GM10248 (cell line): ENCODE measurements around the gene PDLIM1.

Source experiments
- CTCF ChIA-PET: fragments of 300-600 bp; sonication (Branson Sonifier 250); formaldehyde crosslinking; extraction: SDS; loops from one replicate; lab custom pipeline; 2021; ENCODE audit warnings: antibody characterized with exemption; lab: Yijun Ruan, JAX
- POLR2A ChIA-PET: fragments of 350-650 bp; sonication (Branson Sonifier 250); formaldehyde crosslinking; extraction: SDS; loops from one replicate; lab custom pipeline; 2020; ENCODE audit warnings: antibody characterized with exemption; lab: Yijun Ruan, JAX
- DNase-seq: peaks from one replicate; pipeline ENCODE4 v3.0.0; 2012; ENCODE audit errors: extremely low spot score
- CTCF ChIP-seq: IDR thresholded peaks from 2 replicates; pipeline ENCODE4 v1.5.1; 2012; ENCODE audit warnings: mild to moderate bottlenecking, low read depth; ENCODE audit errors: extremely low read depth, missing control alignments, control extremely low read depth

Gene PDLIM1

GRCh38 chr10:95319239-95319638 lies 28.4 kb upstream of the PDLIM1 start:
- CTCF ChIA-PET: interaction anchor here (1.0 to 1.4 kb wide), 3 partner anchors 10 to 73 kb away, joined by 3 to 5 read pairs (median 3); no protein-coding TSS in a partner anchor
- TF ChIP-seq CTCF: no peak
- POLR2A ChIA-PET: no interaction called here
- no peak for DNase-seq

GRCh38 chr10:95315509-95315908 lies 24.7 kb upstream of the PDLIM1 start:
- CTCF ChIA-PET: interaction anchor here (0.6 to 1.2 kb wide), 3 partner anchors 30 to 171 kb away, joined by 3 to 4 read pairs (median 3); no protein-coding TSS in a partner anchor
- POLR2A ChIA-PET: no interaction called here
- no peak for DNase-seq
- no peak for TF ChIP-seq CTCF

GRCh38 chr10:95314192-95314918 lies 23.6 kb upstream of the PDLIM1 start:
- CTCF ChIA-PET: interaction anchor here (1.1 to 1.3 kb wide), 2 partner anchors 31 to 69 kb away, joined by 3 to 4 read pairs; no protein-coding TSS in a partner anchor

GRCh38 chr10:95312986-95313495 lies 22.2 kb upstream of the PDLIM1 start:
- CTCF ChIA-PET: no interaction called here

More at GRCh38 chr10:95314192-95314918, 23.6 kb upstream of the PDLIM1 start:
- DNase-seq: no peak
- POLR2A ChIA-PET: no interaction called here
- TF ChIP-seq CTCF: no peak

GRCh38 chr10:95312257-95312656 lies 21.5 kb upstream of the PDLIM1 start:
- CTCF ChIA-PET: no interaction called here
- POLR2A ChIA-PET: no interaction called here
- no peak for TF ChIP-seq CTCF
- DNase-seq: no peak

More at GRCh38 chr10:95312986-95313495, 22.2 kb upstream of the PDLIM1 start:
- DNase-seq: no peak
- POLR2A ChIA-PET: interaction anchor here (0.7 kb wide), 1 partner anchor 479 kb away, joined by 3 read pairs; no protein-coding TSS in a partner anchor
- no peak for TF ChIP-seq CTCF

- no peak for TF ChIP-seq CTCF
- ChIA-PET CTCF (no interaction called here), POLR2A (no interaction called here)
- no peak for DNase-seq
Measured at GRCh38 chr10:95309958-95310357, 19.2 kb upstream of the PDLIM1 start.
